Smooth muscle cell (in vitro differentiated cells): ENCODE data around the gene PRG2. TPM values are rescaled to one million over a fixed set of nuclear protein-coding genes. Genes with fewer than 3 reads are reported as not detected.
A peak's percentile ranks its signal among the peaks of the same experiment; 100 is the strongest.

Experiments used
- DNase-seq: peaks from one replicate; lab custom pipeline; 2025; ENCODE audit not compliant: unreplicated experiment; lab: John Stamatoyannopoulos, UW
- H2AFZ ChIP-seq: fragments of 200-600 bp; sonication (generic); 2 replicates; pipeline ENCODE4 v1.6.0; 2016; ENCODE audit warnings: antibody characterized with exemption, low read depth, mild to moderate bottlenecking
- H3F3A ChIP-seq: fragments of 200-600 bp; sonication (generic); 2 replicates; pipeline ENCODE4 v1.6.0; 2017; ENCODE audit warnings: antibody characterized with exemption, low read depth
- H3K27ac ChIP-seq: fragments of 200-600 bp; sonication (generic); 2 replicates; pipeline ENCODE4 v1.5.1; 2016; ENCODE audit warnings: low read depth, mild to moderate bottlenecking
- H3K27me3 ChIP-seq: fragments of 200-600 bp; sonication (generic); 2 replicates; pipeline ENCODE4 v1.6.1; 2016; ENCODE audit warnings: low read depth, mild to moderate bottlenecking
- H3K36me3 ChIP-seq: fragments of 200-600 bp; sonication (generic); 2 replicates; pipeline ENCODE4 v1.5.1; 2016; ENCODE audit warnings: low read depth
- H3K4me1 ChIP-seq: fragments of 200-600 bp; sonication (generic); 2 replicates; pipeline ENCODE4 v1.5.1; 2016; ENCODE audit warnings: low read depth
- H3K4me2 ChIP-seq: fragments of 200-600 bp; sonication (generic); 2 replicates; pipeline ENCODE4 v1.6.0; 2016; ENCODE audit warnings: mild to moderate bottlenecking
- H3K4me3 ChIP-seq: fragments of 200-600 bp; sonication (generic); 2 replicates; pipeline ENCODE4 v1.5.1; 2016; ENCODE audit warnings: mild to moderate bottlenecking
- H3K79me2 ChIP-seq: fragments of 200-600 bp; sonication (generic); 2 replicates; pipeline ENCODE4 v1.6.0; 2016; ENCODE audit warnings: low read depth, mild to moderate bottlenecking
- H3K9ac ChIP-seq: fragments of 200-600 bp; sonication (generic); 2 replicates; pipeline ENCODE4 v1.6.0; 2016; ENCODE audit warnings: low read depth
- H3K9me3 ChIP-seq: fragments of 200-600 bp; sonication (generic); replicated peaks from 2 replicates; pipeline ENCODE4 v1.5.1; 2016; ENCODE audit warnings: low read depth
- H4K20me1 ChIP-seq: fragments of 200-600 bp; sonication (generic); 2 replicates; pipeline ENCODE4 v1.6.0; 2016; ENCODE audit warnings: low read depth
- CTCF ChIP-seq: fragments of 200-600 bp; sonication (generic); IDR thresholded peaks from 2 replicates; pipeline ENCODE4 v1.5.1; 2017; ENCODE audit warnings: borderline replicate concordance, mild to moderate bottlenecking, antibody characterized with exemption; ENCODE audit not compliant: insufficient read depth, poor library complexity, severe bottlenecking
- whole genome bisulfite sequencing: methylation state at CpG from one replicate; pipeline ENCODE4 v1.1.7; 2016; ENCODE audit warnings: low lambda C conversion rate; 5-methylcytosine and 5-hydroxymethylcytosine counted together
- polyA plus RNA-seq: library from polyadenylated mRNA; unstranded; fragments of >200 nt; fragmentation: Nextera tagmentation; extraction: Ambion mirVana; gene quantifications from 2 replicates; pipeline ENCODE4 v1.2.1, GENCODE V29; 2016
- total RNA-seq: library from RNA; depleted of rRNA; stranded (reverse); fragments of >200 nt; gene quantifications from 2 replicates; pipeline ENCODE4 v1.2.3, GENCODE V29; 2014

Gene PRG2
- total and polyA plus RNA-seq, 2 experiments from 2014 or later = not detected

- no peak for TF ChIP-seq CTCF
- Histone ChIP-seq H3K27ac (no peak overlapping the region), H3K79me2 (no peaks in the 10 kb centered on the region), H3K9me3 (no peaks in the 10 kb centered on the region), H3K27me3 (peaks cover 3% of the 10 kb centered on the region), H3K4me2 (no peak overlapping the region), H2AFZ (no peak overlapping the region), H3K4me1 (peaks cover 26% of the 10 kb centered on the region), H3K36me3 (no peaks in the 10 kb centered on the region), H3K9ac (no peak overlapping the region), H3F3A (peaks cover 17% of the 10 kb centered on the region), H4K20me1 (no peaks in the 10 kb centered on the region), H3K4me3 (no peak overlapping the region)
- 69% methylated on average over 1 of the region's 1 CpG for WGBS
- no peak for DNase-seq
Observed at GRCh38 chr11:57430952-57431351, 40.5 kb upstream of the PRG2 start.

- Histone ChIP-seq H4K20me1 (no peaks in the 10 kb centered on the region), H3K4me1 (peaks cover 26% of the 10 kb centered on the region), H3K9me3 (no peaks in the 10 kb centered on the region), H3K4me3 (no peak overlapping the region), H3K9ac (no peak overlapping the region), H3K36me3 (no peaks in the 10 kb centered on the region), H3K79me2 (no peaks in the 10 kb centered on the region), H2AFZ (no peak overlapping the region), H3K27ac (no peak overlapping the region), H3F3A (peaks cover 17% of the 10 kb centered on the region), H3K4me2 (no peak overlapping the region), H3K27me3 (peaks cover 3% of the 10 kb centered on the region)
- no peak for TF ChIP-seq CTCF
- 56% methylated on average over 4 of the region's 4 CpGs for WGBS
- DNase-seq = no peak
Observed at GRCh38 chr11:57429946-57430345, 39.5 kb upstream of the PRG2 start.

GRCh38 chr11:57428643-57429042, 38.2 kb upstream of the PRG2 start:
- no peak for TF ChIP-seq CTCF
- Histone ChIP-seq H3K9me3 (no peaks in the 10 kb centered on the region), H3K4me1 (peaks cover 25% of the 10 kb centered on the region), H4K20me1 (no peaks in the 10 kb centered on the region), H3K27me3 (peaks cover 3% of the 10 kb centered on the region), H3K27ac (no peak overlapping the region), H3K9ac (no peak overlapping the region), H3F3A (peaks cover 8% of the 10 kb centered on the region), H3K4me2 (no peak overlapping the region), H3K79me2 (no peaks in the 10 kb centered on the region), H2AFZ (no peak overlapping the region), H3K4me3 (no peak overlapping the region), H3K36me3 (no peaks in the 10 kb centered on the region)
- 88% methylated on average over 5 of the region's 5 CpGs for WGBS
- DNase-seq = no peak

- Histone ChIP-seq H3K27me3 (peaks cover 3% of the 10 kb centered on the region), H3K4me3 (no peak overlapping the region), H4K20me1 (no peaks in the 10 kb centered on the region), H3K36me3 (no peaks in the 10 kb centered on the region), H3K9me3 (no peaks in the 10 kb centered on the region), H3K79me2 (no peaks in the 10 kb centered on the region), H2AFZ (no peak overlapping the region), H3K4me1 (peaks cover 17% of the 10 kb centered on the region), H3F3A (no peaks in the 10 kb centered on the region), H3K27ac (peak overlapping the region; percentile 59), H3K4me2 (no peak overlapping the region), H3K9ac (no peak overlapping the region)
- no peak for TF ChIP-seq CTCF
- no peak for DNase-seq
- 93% methylated on average over 8 of the region's 8 CpGs for WGBS
Observed at GRCh38 chr11:57427727-57428082, 37.3 kb upstream of the PRG2 start.
